ENCODE measurements around the gene PRR30.

PRR30 gene

GRCh38 chr2:27095745-27096651 lies 43.2 kb downstream of the PRR30 start:
- peak; percentile 61 for DNase-seq

GRCh38 chr2:27095427-27095744 lies 43.8 kb downstream of the PRR30 start:
- no peak for DNase-seq

DNA sequence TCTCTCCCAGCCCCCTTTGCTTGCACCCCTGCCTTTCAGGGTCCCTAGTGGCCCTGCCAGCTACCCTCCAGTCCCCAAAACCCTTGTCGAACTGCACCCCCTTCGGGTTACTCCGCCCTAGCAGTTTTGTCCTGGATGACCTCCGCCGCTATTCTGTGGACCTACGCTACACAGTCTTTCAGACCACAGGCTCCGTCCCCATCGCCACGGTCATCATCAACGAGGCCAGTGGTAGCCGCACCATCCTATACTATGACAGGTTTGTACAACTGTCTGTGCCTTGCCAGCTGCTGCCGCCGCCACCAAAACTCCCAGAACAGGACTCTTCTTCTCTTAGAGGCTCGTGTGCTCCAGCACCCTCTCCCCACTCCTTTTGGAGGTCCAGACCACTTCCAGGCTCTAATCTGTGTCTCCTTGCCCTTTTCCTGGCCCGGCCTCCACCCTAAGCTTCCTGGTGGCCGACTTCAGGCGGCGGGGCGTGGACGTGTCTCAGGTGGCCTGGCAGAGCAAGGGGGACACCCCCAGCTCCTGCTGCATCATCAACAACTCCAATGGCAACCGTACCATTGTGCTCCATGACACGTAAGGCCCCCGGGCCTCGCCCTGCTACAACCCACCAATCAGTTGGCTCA lies 44.7 kb downstream of the PRR30 start:
- no peak for DNase-seq

GRCh38 chr2:27093430-27094352 lies 45.5 kb downstream of the PRR30 start:
- no peak for DNase-seq

- no peak for DNase-seq
Measured at GRCh38 chr2:27092696-27093429, 46.3 kb downstream of the PRR30 start.

- DNase-seq = no peak
Measured at GRCh38 chr2:27091746-27092695, 47.2 kb downstream of the PRR30 start.

GRCh38 chr2:27089111-27089954 lies 49.9 kb downstream of the PRR30 start:
- no peak for DNase-seq

DNA sequence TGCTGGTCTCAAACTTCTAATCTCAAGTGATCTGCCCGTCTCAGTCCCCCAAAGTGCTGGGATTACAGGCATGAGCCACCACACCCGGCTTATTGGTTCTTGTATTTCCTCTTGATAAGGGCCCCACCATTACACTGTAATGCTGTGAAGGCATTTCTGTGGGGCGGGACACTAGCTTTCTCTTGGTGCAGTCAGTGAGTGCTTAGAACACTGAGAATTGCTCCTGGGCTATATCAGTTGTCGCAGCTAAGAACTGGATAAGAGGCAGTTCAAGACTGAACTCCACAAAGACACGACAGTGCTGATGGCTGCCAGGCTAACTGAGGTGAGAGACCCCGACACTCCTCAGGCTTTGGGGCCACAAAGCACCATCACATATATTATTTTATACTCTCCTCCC lies 50.6 kb downstream of the PRR30 start:
- no peak for DNase-seq

GRCh38 chr2:27087823-27088410 lies 51.3 kb downstream of the PRR30 start:
- no peak for DNase-seq

All from CD4-positive, alpha-beta T cell treated with Interleukin-17A for 4 hours (primary cell).